Vagina (tissue), 2 donors: ENCODE results near the gene REPS2.

Experiments
- POLR2A ChIP-seq, 2 donors: fragments of 450-650 bp; IDR thresholded peaks; one replicate each; pipeline ENCODE4 v1.6.1; 2017; ENCODE audit warnings: antibody characterized with exemption in 2 of 2, mild to moderate bottlenecking in 2 of 2, moderate library complexity in 2 of 2
- POLR2AphosphoS5 ChIP-seq, 2 donors: sonication (generic); formaldehyde crosslinking; IDR thresholded peaks; one replicate each; pipeline ENCODE4 v1.9.0; 2017; ENCODE audit warnings: antibody characterized with exemption in 2 of 2, mild to moderate bottlenecking in 2 of 2, low read depth in 1 of 2; ENCODE audit not compliant: insufficient read depth in 1 of 2
- TF ChIP-seq, protein P1 (sequence below), 3 experiments: fragments of 450-650 bp in 2 of 3; fragments of 200-600 bp in 1 of 3; sonication (generic) in 1 of 3; IDR thresholded peaks; one replicate each; pipeline ENCODE4 v1.5.1; 2017 to 2019; ENCODE audit warnings: antibody characterized with exemption in 3 of 3, mild to moderate bottlenecking in 2 of 3, moderate library complexity in 2 of 3

DNA sequence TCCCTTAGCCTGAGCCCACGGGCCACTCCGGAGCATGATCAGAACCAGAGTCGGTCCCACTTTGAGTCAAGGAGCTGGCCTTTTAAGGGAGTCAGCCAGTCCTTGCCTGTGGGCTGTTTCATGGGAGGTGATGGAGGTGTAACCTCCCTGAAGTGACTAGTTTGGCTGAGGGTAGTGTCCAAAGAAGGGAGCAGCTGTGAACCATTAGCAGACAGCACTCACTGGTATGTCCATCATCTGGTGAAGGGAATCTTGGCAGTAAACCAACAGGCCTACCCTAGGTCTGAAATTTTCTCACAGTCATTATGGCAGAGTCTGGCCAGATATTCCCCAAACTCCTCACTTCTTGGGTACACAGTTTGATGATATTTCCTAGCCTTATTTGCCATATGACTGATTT lies 12.3 kb upstream of the REPS2 start:
- TF ChIP-seq, protein P1, sequence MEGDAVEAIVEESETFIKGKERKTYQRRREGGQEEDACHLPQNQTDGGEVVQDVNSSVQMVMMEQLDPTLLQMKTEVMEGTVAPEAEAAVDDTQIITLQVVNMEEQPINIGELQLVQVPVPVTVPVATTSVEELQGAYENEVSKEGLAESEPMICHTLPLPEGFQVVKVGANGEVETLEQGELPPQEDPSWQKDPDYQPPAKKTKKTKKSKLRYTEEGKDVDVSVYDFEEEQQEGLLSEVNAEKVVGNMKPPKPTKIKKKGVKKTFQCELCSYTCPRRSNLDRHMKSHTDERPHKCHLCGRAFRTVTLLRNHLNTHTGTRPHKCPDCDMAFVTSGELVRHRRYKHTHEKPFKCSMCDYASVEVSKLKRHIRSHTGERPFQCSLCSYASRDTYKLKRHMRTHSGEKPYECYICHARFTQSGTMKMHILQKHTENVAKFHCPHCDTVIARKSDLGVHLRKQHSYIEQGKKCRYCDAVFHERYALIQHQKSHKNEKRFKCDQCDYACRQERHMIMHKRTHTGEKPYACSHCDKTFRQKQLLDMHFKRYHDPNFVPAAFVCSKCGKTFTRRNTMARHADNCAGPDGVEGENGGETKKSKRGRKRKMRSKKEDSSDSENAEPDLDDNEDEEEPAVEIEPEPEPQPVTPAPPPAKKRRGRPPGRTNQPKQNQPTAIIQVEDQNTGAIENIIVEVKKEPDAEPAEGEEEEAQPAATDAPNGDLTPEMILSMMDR (IDR thresholded peaks at IDR 0.05): no peak
- TF ChIP-seq POLR2A (IDR thresholded peaks at IDR 0.05): no peak
- no peak for TF ChIP-seq POLR2AphosphoS5 (IDR thresholded peaks at IDR 0.05; ENCODE audit: insufficient read depth in 1 of 2, low read depth in 1 of 2)
